Nephron progenitor cell (in vitro differentiated cells): ENCODE data around the gene PROB1.
A peak's percentile ranks its signal among the peaks of the same experiment; 100 is the strongest.

Experiments used
- DNase-seq: peaks from one replicate; pipeline ENCODE4 v3.0.0; 2021
- H3K27ac Mint-ChIP-seq: 2 replicates; pipeline ENCODE4 v1.8.0; 2021; ENCODE audit warnings: mild to moderate bottlenecking, moderate library complexity, mixed read lengths
- H3K27me3 Mint-ChIP-seq: 2 replicates; pipeline ENCODE4 v1.8.0; 2021; ENCODE audit warnings: mild to moderate bottlenecking, low read depth, mixed read lengths; ENCODE audit not compliant: poor library complexity
- H3K36me3 Mint-ChIP-seq: 2 replicates; pipeline ENCODE4 v1.8.0; 2021; ENCODE audit warnings: low read depth, mixed read lengths
- H3K4me1 Mint-ChIP-seq: 2 replicates; pipeline ENCODE4 v1.8.0; 2021; ENCODE audit warnings: mixed read lengths
- H3K4me3 Mint-ChIP-seq: 2 replicates; pipeline ENCODE4 v1.8.0; 2021; ENCODE audit warnings: mild to moderate bottlenecking, moderate library complexity, mixed read lengths
- H3K9me3 Mint-ChIP-seq: 2 replicates; pipeline ENCODE4 v1.8.0; 2021; ENCODE audit warnings: mild to moderate bottlenecking, moderate library complexity, mixed read lengths
- TF ChIP-seq, protein P1 (sequence below): fragments of 200-600 bp; sonication (generic); IDR thresholded peaks from 2 replicates; pipeline ENCODE4 v1.5.0; 2021; ENCODE audit warnings: antibody characterized with exemption

Gene PROB1

DNA sequence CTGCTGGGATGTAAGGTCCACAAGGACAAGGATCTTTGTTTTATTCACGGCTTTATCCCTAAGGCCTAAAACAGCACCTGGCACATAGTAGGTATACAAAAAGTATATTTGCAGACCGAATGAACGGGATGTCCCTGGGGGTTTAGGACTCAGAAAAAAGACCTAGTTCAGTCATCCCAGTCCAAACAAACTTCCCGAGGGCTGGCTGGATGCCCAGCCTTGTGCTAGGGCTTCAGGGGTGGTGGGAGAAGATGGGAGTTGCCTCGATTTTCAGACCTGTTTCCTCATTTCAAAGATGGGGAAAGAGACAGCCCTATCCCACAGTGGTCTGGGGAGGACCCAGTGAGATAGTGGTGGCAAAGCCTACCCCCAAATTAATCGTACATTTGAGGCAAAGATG lies 3.0 kb upstream of the PROB1 start:
- Mint-ChIP-seq H3K4me1 (peaks cover 6% of the 10 kb centered on the region), H3K27ac (no peak overlapping the region), H3K4me3 (no peak overlapping the region), H3K9me3 (no peaks in the 10 kb centered on the region), H3K27me3 (peaks cover 50% of the 10 kb centered on the region), H3K36me3 (peaks cover 27% of the 10 kb centered on the region)
- DNase-seq: no peak
- TF ChIP-seq, protein P1, sequence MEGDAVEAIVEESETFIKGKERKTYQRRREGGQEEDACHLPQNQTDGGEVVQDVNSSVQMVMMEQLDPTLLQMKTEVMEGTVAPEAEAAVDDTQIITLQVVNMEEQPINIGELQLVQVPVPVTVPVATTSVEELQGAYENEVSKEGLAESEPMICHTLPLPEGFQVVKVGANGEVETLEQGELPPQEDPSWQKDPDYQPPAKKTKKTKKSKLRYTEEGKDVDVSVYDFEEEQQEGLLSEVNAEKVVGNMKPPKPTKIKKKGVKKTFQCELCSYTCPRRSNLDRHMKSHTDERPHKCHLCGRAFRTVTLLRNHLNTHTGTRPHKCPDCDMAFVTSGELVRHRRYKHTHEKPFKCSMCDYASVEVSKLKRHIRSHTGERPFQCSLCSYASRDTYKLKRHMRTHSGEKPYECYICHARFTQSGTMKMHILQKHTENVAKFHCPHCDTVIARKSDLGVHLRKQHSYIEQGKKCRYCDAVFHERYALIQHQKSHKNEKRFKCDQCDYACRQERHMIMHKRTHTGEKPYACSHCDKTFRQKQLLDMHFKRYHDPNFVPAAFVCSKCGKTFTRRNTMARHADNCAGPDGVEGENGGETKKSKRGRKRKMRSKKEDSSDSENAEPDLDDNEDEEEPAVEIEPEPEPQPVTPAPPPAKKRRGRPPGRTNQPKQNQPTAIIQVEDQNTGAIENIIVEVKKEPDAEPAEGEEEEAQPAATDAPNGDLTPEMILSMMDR: no peak

DNA sequence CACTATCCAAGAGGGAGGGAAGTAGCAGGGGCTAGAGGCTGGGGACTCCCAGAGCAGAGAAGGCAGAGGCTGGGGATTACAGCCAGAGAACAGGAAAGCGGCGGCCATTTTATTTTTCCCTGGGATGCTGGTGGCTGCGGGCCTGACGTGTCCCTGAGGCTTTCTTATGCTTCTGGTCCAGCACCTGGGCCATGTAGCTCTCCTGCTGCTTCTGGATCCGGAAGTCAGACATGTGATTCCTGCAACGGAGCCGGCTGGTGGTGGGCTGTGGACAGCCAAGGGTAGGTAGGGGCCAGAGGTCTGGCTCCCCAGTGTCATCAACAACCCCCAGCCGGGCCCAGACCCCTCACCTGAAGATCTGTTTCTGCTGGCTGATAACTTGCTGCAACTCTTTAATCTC lies 1.8 kb upstream of the PROB1 start:
- Mint-ChIP-seq H3K27me3 (peaks cover 58% of the 10 kb centered on the region), H3K4me3 (no peak overlapping the region), H3K9me3 (no peaks in the 10 kb centered on the region), H3K36me3 (peaks cover 27% of the 10 kb centered on the region), H3K4me1 (peaks cover 1% of the 10 kb centered on the region), H3K27ac (no peak overlapping the region)
- no peak for DNase-seq
- TF ChIP-seq, protein P1: no peak

DNA sequence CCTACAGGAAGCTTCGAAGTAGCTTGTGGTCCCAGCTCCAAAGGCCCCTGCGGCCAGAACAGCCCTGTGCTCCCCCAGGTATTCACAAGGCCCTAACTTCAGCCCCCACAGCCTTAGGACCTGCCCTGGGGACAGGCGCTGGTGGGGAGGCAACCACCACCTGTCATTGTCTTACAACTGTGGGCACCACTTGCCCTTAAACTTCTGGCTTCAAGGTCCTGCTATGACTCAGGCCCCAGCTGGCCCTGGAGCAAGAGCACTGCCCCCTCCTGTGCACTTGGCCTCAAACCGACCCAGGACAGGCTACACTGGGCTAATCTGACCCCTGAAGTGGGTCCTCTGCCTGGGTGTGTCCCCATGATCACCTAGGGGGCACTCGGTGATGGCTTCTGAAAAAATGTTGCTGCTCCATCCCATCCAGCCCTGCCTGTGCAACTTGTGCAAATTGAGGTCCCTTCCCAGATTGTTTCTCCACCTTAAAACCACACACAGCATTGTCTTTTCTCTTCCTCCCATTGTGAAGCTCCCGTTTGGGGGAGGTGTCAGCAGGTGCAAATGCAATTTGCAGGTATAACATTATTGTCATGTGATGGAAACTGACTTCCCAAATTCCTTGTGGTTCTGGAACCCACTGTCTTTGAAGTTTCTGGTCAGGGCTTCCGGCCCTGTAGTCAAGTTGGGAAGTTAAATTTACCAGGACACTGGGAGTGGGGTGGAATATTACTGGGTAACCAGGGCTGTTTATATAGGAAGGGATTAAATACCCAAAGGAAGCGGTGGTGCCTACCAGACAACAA lies 1.1 kb upstream of the PROB1 start:
- Mint-ChIP-seq H3K9me3 (no peaks in the 10 kb centered on the region), H3K27ac (no peak overlapping the region), H3K4me1 (peaks cover 6% of the 10 kb centered on the region), H3K4me3 (peak overlapping the region; percentile 18), H3K36me3 (peaks cover 27% of the 10 kb centered on the region), H3K27me3 (peaks cover 64% of the 10 kb centered on the region)
- no peak for DNase-seq
- TF ChIP-seq, protein P1: no peak

DNA sequence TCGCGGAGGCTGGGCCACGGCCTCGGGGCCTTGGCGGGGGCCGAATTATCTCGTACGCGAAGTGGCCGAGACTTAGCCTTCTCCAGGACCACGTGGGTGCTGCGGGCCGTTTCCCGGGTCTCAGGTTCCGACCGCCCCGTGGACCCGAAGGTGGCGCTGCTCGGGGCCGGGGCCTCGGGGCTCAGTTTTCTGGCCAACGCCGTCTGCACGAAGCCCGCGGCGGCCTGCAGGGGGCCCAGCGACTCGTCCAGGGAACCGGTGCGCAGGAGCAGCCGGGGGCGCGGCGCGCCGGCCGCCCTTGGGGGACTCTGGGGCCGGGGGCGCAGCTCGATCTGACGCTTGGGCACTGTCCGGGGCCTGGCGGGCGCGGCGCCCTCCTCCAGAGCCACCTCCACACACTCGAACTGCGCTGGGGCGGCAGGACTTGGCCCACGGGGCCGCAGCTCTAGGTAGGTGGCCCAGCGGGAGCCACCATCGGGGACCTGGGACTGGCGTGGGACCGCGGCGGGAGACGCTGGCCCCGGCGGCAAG lies 716 bp downstream of the PROB1 start:
- peak overlapping the region; percentile 81 for H3K4me3 Mint-ChIP-seq
- peaks cover 68% of the 10 kb centered on the region for H3K27me3 Mint-ChIP-seq

DNA sequence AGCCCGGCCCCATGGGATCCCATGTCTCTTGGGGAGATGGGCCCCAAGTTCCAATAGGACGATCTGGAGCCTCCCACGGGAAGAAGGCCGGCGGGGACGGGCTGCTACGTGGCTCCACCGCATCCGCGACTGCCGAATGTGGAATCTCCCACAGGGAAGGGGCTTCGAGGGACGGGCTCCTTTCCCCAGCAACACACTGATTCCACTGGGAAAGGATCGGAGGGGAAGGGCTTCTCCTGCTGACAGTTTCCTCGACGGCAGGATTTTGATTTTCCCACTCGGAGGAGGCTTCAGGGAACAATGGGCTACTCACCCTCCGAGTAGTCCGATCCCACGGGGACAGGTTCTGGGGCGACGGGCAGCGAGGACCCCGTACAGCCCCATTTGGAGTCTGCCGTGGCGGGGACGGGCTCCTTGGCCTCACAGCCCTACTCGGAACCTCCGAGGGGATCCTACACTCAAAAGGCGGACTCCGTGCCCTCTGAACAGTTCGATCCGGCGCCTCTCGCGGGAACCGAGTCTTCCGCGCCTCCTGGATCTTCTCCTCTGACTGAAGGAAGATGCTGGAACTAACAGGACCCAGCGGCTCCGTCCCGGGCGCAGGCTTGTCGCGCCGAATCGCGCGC lies 1.3 kb downstream of the PROB1 start:
- no peaks in the 10 kb centered on the region for H3K9me3 Mint-ChIP-seq
- DNase-seq: no peak
- TF ChIP-seq, protein P1: no peak
- H3K27me3 Mint-ChIP-seq: peaks cover 68% of the 10 kb centered on the region
- H3K27ac Mint-ChIP-seq: no peak overlapping the region
- peaks cover 11% of the 10 kb centered on the region for H3K4me1 Mint-ChIP-seq
- peaks cover 18% of the 10 kb centered on the region for H3K36me3 Mint-ChIP-seq
- H3K4me3 Mint-ChIP-seq: peak overlapping the region; percentile 81

More for the DNA sequence above, 716 bp downstream of the PROB1 start:
- H3K9me3 Mint-ChIP-seq: no peaks in the 10 kb centered on the region
- peaks cover 21% of the 10 kb centered on the region for H3K36me3 Mint-ChIP-seq
- peak; percentile 79 for DNase-seq
- H3K4me1 Mint-ChIP-seq: peaks cover 11% of the 10 kb centered on the region
- H3K27ac Mint-ChIP-seq: no peak overlapping the region
- TF ChIP-seq, protein P1: peak; percentile 54
